NCI-H2029 (cell line): ENCODE data around the gene ANKK1.

Source experiments
- DNase-seq: peaks from one replicate; lab custom pipeline; 2025; lab: John Stamatoyannopoulos, UW

Gene ANKK1

GRCh38 chr11:113408887-113409286 lies 21.3 kb downstream of the ANKK1 start:
- DNase-seq: no peak

- no peak for DNase-seq
Observed at GRCh38 chr11:113409526-113409925, 21.9 kb downstream of the ANKK1 start.

- DNase-seq: no peak
Observed at GRCh38 chr11:113410414-113411135, 23.0 kb downstream of the ANKK1 start.

GRCh38 chr11:113411536-113411935 lies 24.0 kb downstream of the ANKK1 start:
- no peak for DNase-seq

GRCh38 chr11:113412675-113413074 lies 25.1 kb downstream of the ANKK1 start:
- no peak for DNase-seq

GRCh38 chr11:113415343-113415742 lies 27.8 kb downstream of the ANKK1 start:
- no peak for DNase-seq

- DNase-seq: no peak
Observed at GRCh38 chr11:113417428-113417827, 29.8 kb downstream of the ANKK1 start.

GRCh38 chr11:113419454-113420003 lies 31.9 kb downstream of the ANKK1 start:
- no peak for DNase-seq

- DNase-seq: no peak
Observed at GRCh38 chr11:113420808-113421207, 33.2 kb downstream of the ANKK1 start.

- no peak for DNase-seq
Observed at GRCh38 chr11:113426686-113427085, 39.1 kb downstream of the ANKK1 start.

GRCh38 chr11:113431746-113432145 lies 44.2 kb downstream of the ANKK1 start:
- no peak for DNase-seq

GRCh38 chr11:113435190-113435968 lies 47.8 kb downstream of the ANKK1 start:
- DNase-seq: no peak

- no peak for DNase-seq
Observed at GRCh38 chr11:113436672-113437252, 49.2 kb downstream of the ANKK1 start.

GRCh38 chr11:113440816-113441215 lies 53.2 kb downstream of the ANKK1 start:
- no peak for DNase-seq

GRCh38 chr11:113444502-113445123 lies 57.0 kb downstream of the ANKK1 start:
- DNase-seq: no peak

- no peak for DNase-seq
Observed at GRCh38 chr11:113446112-113446511, 58.5 kb downstream of the ANKK1 start.

GRCh38 chr11:113446938-113447337 lies 59.4 kb downstream of the ANKK1 start:
- DNase-seq: no peak

GRCh38 chr11:113447621-113448315 lies 60.2 kb downstream of the ANKK1 start:
- no peak for DNase-seq

- DNase-seq: no peak
Observed at GRCh38 chr11:113448316-113448677, 60.7 kb downstream of the ANKK1 start.

GRCh38 chr11:113449743-113450142 lies 62.2 kb downstream of the ANKK1 start:
- no peak for DNase-seq
